HepG2 (cell line): ENCODE results near the gene CPLANE2. TPM values are rescaled to one million over a fixed set of nuclear protein-coding genes. Genes with fewer than 3 reads are reported as not detected.
A peak's percentile ranks its signal among the peaks of the same experiment; 100 is the strongest.

Experiments used
- CHD4 ChIP-seq: fragments of 200-600 bp; sonication (generic); IDR thresholded peaks from 2 replicates; pipeline ENCODE4 v1.7.0; 2017; ENCODE audit warnings: mild to moderate bottlenecking, low read length, borderline replicate concordance
- HNRNPLL ChIP-seq: fragments of 200-400 bp; formaldehyde crosslinking; IDR thresholded peaks from 2 replicates; pipeline ENCODE4 v1.6.1; 2017; ENCODE audit warnings: mild to moderate bottlenecking, low read depth, low read length; ENCODE audit not compliant: poor library complexity, severe bottlenecking
- MAFG ChIP-seq: sonication (generic); formaldehyde crosslinking; IDR thresholded peaks from 2 replicates; pipeline ENCODE4 v1.5.1; 2020; ENCODE audit warnings: mild to moderate bottlenecking, missing genetic modification reagents
- MAZ ChIP-seq, 2 experiments: sonication (generic) in 1 of 2; formaldehyde crosslinking in 1 of 2; IDR thresholded peaks; 2 replicates each; pipeline versions ENCODE4 v1.5.0 to v1.6.1; 2012 to 2020; ENCODE audit warnings: low read depth in 2 of 2, mild to moderate bottlenecking in 2 of 2, borderline replicate concordance in 1 of 2, improper control_type of control experiment in 1 of 2, low read length in 1 of 2, missing genetic modification reagents in 1 of 2, moderate library complexity in 1 of 2
- MEIS2 ChIP-seq: sonication (generic); formaldehyde crosslinking; IDR thresholded peaks from 2 replicates; pipeline ENCODE4 v1.9.0; 2021; ENCODE audit warnings: mild to moderate bottlenecking, missing genetic modification reagents
- MXI1 ChIP-seq: IDR thresholded peaks from 3 replicates; pipeline ENCODE4 v1.6.1; 2012; ENCODE audit warnings: low read depth, low read length, inconsistent platforms, borderline replicate concordance
- NFE2 ChIP-seq: sonication (generic); formaldehyde crosslinking; IDR thresholded peaks from 2 replicates; pipeline ENCODE4 v1.4.0; 2020; ENCODE audit warnings: missing genetic modification reagents
- PCBP1 ChIP-seq: fragments of 200-400 bp; formaldehyde crosslinking; IDR thresholded peaks from 2 replicates; pipeline ENCODE4 v1.6.1; 2017; ENCODE audit warnings: mild to moderate bottlenecking, low read depth, low read length, borderline replicate concordance
- PHF20 ChIP-seq: sonication (generic); formaldehyde crosslinking; IDR thresholded peaks from 2 replicates; pipeline ENCODE4 v1.5.0; 2020; ENCODE audit warnings: mild to moderate bottlenecking, missing genetic modification reagents
- ZFP36L2 ChIP-seq: sonication (generic); formaldehyde crosslinking; IDR thresholded peaks from 2 replicates; pipeline ENCODE4 v1.4.0; 2020; ENCODE audit warnings: missing genetic modification reagents
- ZFX ChIP-seq: sonication (generic); formaldehyde crosslinking; IDR thresholded peaks from 2 replicates; pipeline ENCODE4 v1.4.0; 2020; ENCODE audit warnings: mild to moderate bottlenecking, low read depth, missing genetic modification reagents, moderate library complexity
- ZNF260 ChIP-seq: sonication (generic); formaldehyde crosslinking; IDR thresholded peaks from 2 replicates; pipeline ENCODE4 v1.4.0; 2020; ENCODE audit warnings: missing genetic modification reagents, low read depth, mild to moderate bottlenecking, borderline replicate concordance
- ZNF274 ChIP-seq: sonication (generic); formaldehyde crosslinking; IDR thresholded peaks from 2 replicates; pipeline ENCODE4 v1.5.1; 2020; ENCODE audit warnings: mild to moderate bottlenecking, missing genetic modification reagents
- ZNF552 ChIP-seq: sonication (generic); formaldehyde crosslinking; IDR thresholded peaks from 2 replicates; pipeline ENCODE4 v1.9.0; 2022; ENCODE audit warnings: missing genetic modification reagents, mild to moderate bottlenecking, borderline replicate concordance
- ZSCAN29 ChIP-seq: sonication (generic); formaldehyde crosslinking; conservative IDR thresholded peaks from 2 replicates; pipeline ENCODE4 v1.4.0; 2020; ENCODE audit warnings: mild to moderate bottlenecking, missing genetic modification reagents
- polyA plus RNA-seq, 8 experiments: library from polyadenylated mRNA; depleted of rRNA in 3 of 8; stranded (reverse) in 7 of 8; unstranded in 1 of 8; fragments of >200 nt; fragmentation: Illumina TruSeq in 4 of 8; extraction: Trizol in 4 of 8; gene quantifications; 2 replicates each; pipeline versions ENCODE4 v1.2.1 to v1.2.3, GENCODE V29; 2011 to 2016; ENCODE audit warnings: low read depth in 4 of 8, missing spikeins in 1 of 8, mixed read lengths in 1 of 8; ENCODE audit not compliant: insufficient read depth in 1 of 8
- total RNA-seq, 5 experiments: library from RNA; depleted of rRNA; stranded (reverse); fragments of >200 nt; fragmentation: Illumina TruSeq; extraction: Trizol; gene quantifications; 2 replicates each; pipeline ENCODE4 v1.2.3, GENCODE V29; 2016; ENCODE audit warnings: low read depth in 1 of 5
- TF ChIP-seq, protein P1 (sequence below): sonication (generic); formaldehyde crosslinking; IDR thresholded peaks from 2 replicates; pipeline ENCODE4 v1.5.0; 2020; ENCODE audit warnings: mild to moderate bottlenecking, missing genetic modification reagents, borderline replicate concordance
- TF ChIP-seq, protein P2 (sequence below): sonication (generic); formaldehyde crosslinking; IDR thresholded peaks from 2 replicates; pipeline ENCODE4 v1.4.0; 2020; ENCODE audit warnings: missing genetic modification reagents
- TF ChIP-seq, protein P3 (sequence below): sonication (generic); formaldehyde crosslinking; IDR thresholded peaks from 2 replicates; pipeline ENCODE4 v1.8.0; 2022; ENCODE audit warnings: mild to moderate bottlenecking, missing genetic modification reagents; ENCODE audit not compliant: insufficient replicate concordance
- TF ChIP-seq, protein P4 (sequence below): sonication (generic); formaldehyde crosslinking; IDR thresholded peaks from 2 replicates; pipeline ENCODE4 v1.4.0; 2020; ENCODE audit warnings: missing genetic modification reagents

CPLANE2 gene
- total and polyA plus RNA-seq, 2 of the 13 experiments (the other 11 are each of a cell fraction or from before 2014, with no cell fraction given) = 0.29 to 1.6 TPM

DNA sequence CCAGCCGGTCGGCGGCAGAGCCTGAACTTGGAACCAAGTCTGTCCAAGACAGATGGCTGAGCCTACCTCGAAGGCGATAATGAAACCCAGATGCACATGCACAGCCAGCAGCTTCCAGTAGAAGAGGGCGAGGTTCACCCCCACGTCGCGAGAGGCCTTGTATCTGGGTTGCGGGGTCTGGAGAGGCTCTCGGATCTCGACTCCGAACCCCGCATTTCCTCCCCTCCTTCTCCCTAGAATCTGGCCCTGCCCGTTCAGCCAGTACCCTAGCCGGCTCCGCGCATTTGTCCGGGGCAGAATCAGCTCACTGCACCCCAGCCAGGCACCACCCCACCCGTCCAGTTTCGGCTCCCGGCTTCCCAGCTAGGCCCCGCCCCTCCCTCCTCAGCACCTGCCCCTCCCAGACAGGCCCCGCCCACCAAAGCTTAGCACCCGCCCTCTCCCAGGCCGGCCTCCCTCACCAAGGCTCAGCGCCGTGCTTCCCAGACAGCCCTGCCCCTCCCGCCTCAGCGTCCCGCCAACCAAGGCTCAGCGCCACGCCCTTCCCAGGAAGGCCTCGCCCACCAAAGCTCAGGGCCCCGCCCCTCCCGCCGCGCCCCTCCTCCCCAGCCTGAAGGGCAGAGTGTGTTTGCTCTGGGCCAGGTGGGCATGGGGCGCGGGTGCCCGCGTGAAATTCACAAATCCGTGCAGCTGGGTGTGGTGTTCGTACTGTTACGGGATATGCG is 19.8 kb downstream of the CPLANE2 start (continued):
- TF ChIP-seq, protein P1, sequence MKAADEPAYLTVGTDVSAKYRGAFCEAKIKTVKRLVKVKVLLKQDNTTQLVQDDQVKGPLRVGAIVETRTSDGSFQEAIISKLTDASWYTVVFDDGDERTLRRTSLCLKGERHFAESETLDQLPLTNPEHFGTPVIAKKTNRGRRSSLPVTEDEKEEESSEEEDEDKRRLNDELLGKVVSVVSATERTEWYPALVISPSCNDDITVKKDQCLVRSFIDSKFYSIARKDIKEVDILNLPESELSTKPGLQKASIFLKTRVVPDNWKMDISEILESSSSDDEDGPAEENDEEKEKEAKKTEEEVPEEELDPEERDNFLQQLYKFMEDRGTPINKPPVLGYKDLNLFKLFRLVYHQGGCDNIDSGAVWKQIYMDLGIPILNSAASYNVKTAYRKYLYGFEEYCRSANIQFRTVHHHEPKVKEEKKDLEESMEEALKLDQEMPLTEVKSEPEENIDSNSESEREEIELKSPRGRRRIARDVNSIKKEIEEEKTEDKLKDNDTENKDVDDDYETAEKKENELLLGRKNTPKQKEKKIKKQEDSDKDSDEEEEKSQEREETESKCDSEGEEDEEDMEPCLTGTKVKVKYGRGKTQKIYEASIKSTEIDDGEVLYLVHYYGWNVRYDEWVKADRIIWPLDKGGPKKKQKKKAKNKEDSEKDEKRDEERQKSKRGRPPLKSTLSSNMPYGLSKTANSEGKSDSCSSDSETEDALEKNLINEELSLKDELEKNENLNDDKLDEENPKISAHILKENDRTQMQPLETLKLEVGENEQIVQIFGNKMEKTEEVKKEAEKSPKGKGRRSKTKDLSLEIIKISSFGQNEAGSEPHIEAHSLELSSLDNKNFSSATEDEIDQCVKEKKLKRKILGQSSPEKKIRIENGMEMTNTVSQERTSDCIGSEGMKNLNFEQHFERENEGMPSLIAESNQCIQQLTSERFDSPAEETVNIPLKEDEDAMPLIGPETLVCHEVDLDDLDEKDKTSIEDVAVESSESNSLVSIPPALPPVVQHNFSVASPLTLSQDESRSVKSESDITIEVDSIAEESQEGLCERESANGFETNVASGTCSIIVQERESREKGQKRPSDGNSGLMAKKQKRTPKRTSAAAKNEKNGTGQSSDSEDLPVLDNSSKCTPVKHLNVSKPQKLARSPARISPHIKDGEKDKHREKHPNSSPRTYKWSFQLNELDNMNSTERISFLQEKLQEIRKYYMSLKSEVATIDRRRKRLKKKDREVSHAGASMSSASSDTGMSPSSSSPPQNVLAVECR = peak; percentile 5; the same call in 1 of the 2 replicates
- TF ChIP-seq ZFP36L2 (no peak), ZNF260 (CRISPR knock-in tag) (no peak), MAFG (CRISPR knock-in tag) (no peak), CHD4 (no peak), ZFX (CRISPR knock-in tag) (0 out of 2 replicates have a peak, but pooled peaks have one; percentile 15), PHF20 (CRISPR knock-in tag) (no peak), NFE2 (CRISPR knock-in tag) (no peak), MAZ (IDR thresholded peaks at IDR 0.05; ENCODE audit: borderline replicate concordance, low read depth, low read length) (peak; percentile 46; the same call in 1 of the 2 replicates), MAZ (CRISPR knock-in tag; IDR thresholded peaks at IDR 0.05; ENCODE audit: low read depth) (peak; percentile 60; the same call in 1 of the 2 replicates), ZNF552 (no peak), MEIS2 (CRISPR knock-in tag) (no peak), MXI1 (peak; percentile 58; the same call in 1 of the 3 replicates), ZSCAN29 (CRISPR knock-in tag) (no peak), PCBP1 (peak; percentile 59; the same call in 1 of the 2 replicates), HNRNPLL (peak; percentile 47), ZNF274 (CRISPR knock-in tag) (0 out of 2 replicates have a peak, but pooled peaks have one; percentile 37)
- TF ChIP-seq, protein P2, sequence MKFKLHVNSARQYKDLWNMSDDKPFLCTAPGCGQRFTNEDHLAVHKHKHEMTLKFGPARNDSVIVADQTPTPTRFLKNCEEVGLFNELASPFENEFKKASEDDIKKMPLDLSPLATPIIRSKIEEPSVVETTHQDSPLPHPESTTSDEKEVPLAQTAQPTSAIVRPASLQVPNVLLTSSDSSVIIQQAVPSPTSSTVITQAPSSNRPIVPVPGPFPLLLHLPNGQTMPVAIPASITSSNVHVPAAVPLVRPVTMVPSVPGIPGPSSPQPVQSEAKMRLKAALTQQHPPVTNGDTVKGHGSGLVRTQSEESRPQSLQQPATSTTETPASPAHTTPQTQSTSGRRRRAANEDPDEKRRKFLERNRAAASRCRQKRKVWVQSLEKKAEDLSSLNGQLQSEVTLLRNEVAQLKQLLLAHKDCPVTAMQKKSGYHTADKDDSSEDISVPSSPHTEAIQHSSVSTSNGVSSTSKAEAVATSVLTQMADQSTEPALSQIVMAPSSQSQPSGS = no peak
- TF ChIP-seq, protein P3, sequence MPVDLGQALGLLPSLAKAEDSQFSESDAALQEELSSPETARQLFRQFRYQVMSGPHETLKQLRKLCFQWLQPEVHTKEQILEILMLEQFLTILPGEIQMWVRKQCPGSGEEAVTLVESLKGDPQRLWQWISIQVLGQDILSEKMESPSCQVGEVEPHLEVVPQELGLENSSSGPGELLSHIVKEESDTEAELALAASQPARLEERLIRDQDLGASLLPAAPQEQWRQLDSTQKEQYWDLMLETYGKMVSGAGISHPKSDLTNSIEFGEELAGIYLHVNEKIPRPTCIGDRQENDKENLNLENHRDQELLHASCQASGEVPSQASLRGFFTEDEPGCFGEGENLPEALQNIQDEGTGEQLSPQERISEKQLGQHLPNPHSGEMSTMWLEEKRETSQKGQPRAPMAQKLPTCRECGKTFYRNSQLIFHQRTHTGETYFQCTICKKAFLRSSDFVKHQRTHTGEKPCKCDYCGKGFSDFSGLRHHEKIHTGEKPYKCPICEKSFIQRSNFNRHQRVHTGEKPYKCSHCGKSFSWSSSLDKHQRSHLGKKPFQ (CRISPR knock-in tag) = no peak
- TF ChIP-seq, protein P4, sequence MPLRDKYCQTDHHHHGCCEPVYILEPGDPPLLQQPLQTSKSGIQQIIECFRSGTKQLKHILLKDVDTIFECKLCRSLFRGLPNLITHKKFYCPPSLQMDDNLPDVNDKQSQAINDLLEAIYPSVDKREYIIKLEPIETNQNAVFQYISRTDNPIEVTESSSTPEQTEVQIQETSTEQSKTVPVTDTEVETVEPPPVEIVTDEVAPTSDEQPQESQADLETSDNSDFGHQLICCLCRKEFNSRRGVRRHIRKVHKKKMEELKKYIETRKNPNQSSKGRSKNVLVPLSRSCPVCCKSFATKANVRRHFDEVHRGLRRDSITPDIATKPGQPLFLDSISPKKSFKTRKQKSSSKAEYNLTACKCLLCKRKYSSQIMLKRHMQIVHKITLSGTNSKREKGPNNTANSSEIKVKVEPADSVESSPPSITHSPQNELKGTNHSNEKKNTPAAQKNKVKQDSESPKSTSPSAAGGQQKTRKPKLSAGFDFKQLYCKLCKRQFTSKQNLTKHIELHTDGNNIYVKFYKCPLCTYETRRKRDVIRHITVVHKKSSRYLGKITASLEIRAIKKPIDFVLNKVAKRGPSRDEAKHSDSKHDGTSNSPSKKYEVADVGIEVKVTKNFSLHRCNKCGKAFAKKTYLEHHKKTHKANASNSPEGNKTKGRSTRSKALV (CRISPR knock-in tag) = 0 out of 2 replicates have a peak, but pooled peaks have one; percentile 5
